Right cardiac atrium (tissue), 5 donors: ENCODE measurements around the gene USP37. TPM values are rescaled to one million over a fixed set of nuclear protein-coding genes. Genes with fewer than 3 reads are reported as not detected.

ENCODE experiments used
- ATAC-seq, 2 donors: fragments of 200-7000 bp; cut with Tn5 transposase; one replicate each; pipeline versions ENCODE4 v1.8.0 to v1.9.1; 2020; ENCODE audit warnings: moderate library complexity in 2 of 2, mild to moderate bottlenecking in 1 of 2
- DNase-seq, 3 donors: peaks; one replicate each; pipeline ENCODE4 v3.0.0-alpha.2; 2020
- H3K27ac ChIP-seq: one replicate; pipeline ENCODE4 v1.5.1; 2013; ENCODE audit warnings: mild to moderate bottlenecking, low read length, control low read depth, moderate library complexity
- H3K27me3 ChIP-seq: one replicate; pipeline ENCODE4 v1.6.1; 2013; ENCODE audit not compliant: control insufficient read depth, insufficient read depth
- H3K4me1 ChIP-seq: one replicate; pipeline ENCODE4 v1.6.1; 2013; ENCODE audit warnings: low read length; ENCODE audit not compliant: control insufficient read depth, insufficient read depth
- H3K4me3 ChIP-seq: one replicate; pipeline ENCODE4 v1.5.1; 2013; ENCODE audit warnings: low read length, control low read depth
- H3K9me3 ChIP-seq: one replicate; pipeline ENCODE4 v1.6.1; 2013; ENCODE audit warnings: low read length; ENCODE audit not compliant: control insufficient read depth
- WGBS: extraction: QIAGEN DNeasy Blood & Tissue Kit; methylation state at CpG from one replicate; pipeline ENCODE4 v1.1.7; 2013; 5-methylcytosine and 5-hydroxymethylcytosine counted together
- intact Hi-C, 4 donors: fragments of 100-400 bp; cut with DNase I; formaldehyde crosslinking; loops; one replicate each; pipeline versions ENCODE4 v1.11.0 to v1.14.0; 2022 to 2023
- polyA plus RNA-seq: library from polyadenylated mRNA; stranded (reverse); fragments of 200-250 nt; gene quantifications from one replicate; pipeline ENCODE4 v1.2.3, GENCODE V29; 2013
- total RNA-seq, 4 donors: library from RNA; stranded (reverse); fragmentation: NEBNext Ultra II Directional; extraction: Animal tissue kit (Norgen Biotek cat#: 25700); gene quantifications; one replicate each; pipeline ENCODE4 v1.2.1, GENCODE V29; 2021
- donor health status: healthy with polysubstance abuse.
- donor health status: DM: no; HTN: yes; CAD: no.
- donor health status: DM: no; HTN: no; CAD: no.
- donor health status: DM: no; HTN: yes; CAD: no; lungs with severe emphysema.
- donor health status: DM: yes; HTN: yes; CAD: no.

Gene USP37
- total and polyA plus RNA-seq, 5 donors = 1.7 to 9.9 (median 6.8) TPM

DNA sequence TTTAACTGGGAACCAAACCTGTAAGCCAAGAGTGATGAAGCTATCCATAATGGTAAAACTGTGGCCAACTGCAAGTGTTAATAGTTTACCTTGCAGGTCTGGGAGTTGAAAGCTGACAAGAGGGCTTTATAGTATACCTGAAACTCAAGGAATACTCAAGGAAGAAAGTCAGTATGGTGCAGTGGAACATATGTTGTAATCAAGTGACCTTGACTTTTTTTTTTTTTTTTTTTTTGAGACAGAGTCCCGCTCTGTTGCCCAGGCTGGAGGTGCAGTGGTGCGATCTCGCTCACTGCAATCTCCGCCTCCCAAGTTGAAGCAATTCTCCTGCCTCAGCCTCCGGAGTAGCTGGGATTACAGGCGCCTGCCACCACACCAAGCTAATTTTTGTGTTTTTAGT lies 121.6 kb downstream of the USP37 start:
- Histone ChIP-seq H3K4me1 (no peaks in the 10 kb centered on the region), H3K27me3 (no peaks in the 10 kb centered on the region), H3K9me3 (no peaks in the 10 kb centered on the region), H3K27ac (no peak overlapping the region), H3K4me3 (no peak overlapping the region)
- WGBS = 97% methylated on average over 6 of the region's 6 CpGs
- no peak for DNase-seq
- intact Hi-C loops = no loop called here
- ATAC-seq = no peak

GRCh38 chr2:218445602-218446001 lies 122.5 kb downstream of the USP37 start:
- no peaks in the 10 kb centered on the region for H3K4me1 ChIP-seq
- no peak overlapping the region for H3K4me3 ChIP-seq
- DNase-seq (no peak), ATAC-seq (no peak)
- H3K27me3 ChIP-seq = no peaks in the 10 kb centered on the region
- no peaks in the 10 kb centered on the region for H3K9me3 ChIP-seq
- intact Hi-C loops = no loop called here
- H3K27ac ChIP-seq = no peak overlapping the region

DNA sequence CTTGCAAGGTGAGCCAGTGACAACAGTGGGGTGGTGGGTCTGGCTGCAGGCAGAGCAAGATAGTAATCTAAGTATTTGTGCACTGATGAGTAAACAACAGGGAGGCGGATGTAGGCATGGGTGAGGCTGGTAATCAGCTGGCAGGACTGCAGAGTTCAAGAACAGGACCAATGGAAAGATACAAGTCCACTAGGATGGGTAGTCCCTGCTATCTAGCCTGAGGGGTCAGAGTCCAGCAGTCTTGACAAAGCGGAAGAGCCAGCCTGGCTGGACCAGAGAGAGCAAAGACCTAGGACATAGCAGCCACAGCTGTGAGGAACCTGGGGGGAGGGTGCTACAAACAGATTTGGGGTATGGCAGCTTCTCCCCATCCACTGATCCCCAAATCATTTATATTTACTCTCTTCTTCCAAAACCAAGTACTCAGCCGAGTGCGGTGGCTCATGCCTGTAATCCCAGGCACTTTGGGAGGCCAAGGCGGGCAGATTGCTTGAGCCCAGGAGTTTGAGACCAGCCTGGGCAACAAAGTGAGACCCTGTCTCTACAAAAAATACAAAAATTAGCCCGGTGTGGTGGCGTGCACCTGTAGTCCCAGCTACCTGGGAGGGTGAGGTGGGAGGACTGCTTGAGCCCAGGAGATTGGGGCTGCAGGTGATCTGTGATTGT lies 123.3 kb downstream of the USP37 start:
- Histone ChIP-seq H3K9me3 (no peaks in the 10 kb centered on the region), H3K27ac (no peak overlapping the region), H3K4me3 (no peak overlapping the region), H3K27me3 (no peaks in the 10 kb centered on the region), H3K4me1 (no peaks in the 10 kb centered on the region)
- intact Hi-C loops = no loop called here
- peak in 1 of 2 donors; percentile 71 for ATAC-seq
- WGBS = 97% methylated on average over 7 of the region's 7 CpGs
- no peak for DNase-seq

GRCh38 chr2:218438596-218438995 lies 129.6 kb downstream of the USP37 start:
- WGBS = 45% methylated on average over 4 of the region's 4 CpGs
- no peak overlapping the region for H3K4me3 ChIP-seq
- ATAC-seq (peak; percentile 56 to 63), DNase-seq (peak in 2 of 3 donors; percentile 74 to 80)
- H3K27me3 ChIP-seq = no peaks in the 10 kb centered on the region
- intact Hi-C loops = no loop called here
- H3K27ac ChIP-seq = no peak overlapping the region
- H3K9me3 ChIP-seq = no peaks in the 10 kb centered on the region
- H3K4me1 ChIP-seq = no peaks in the 10 kb centered on the region

- DNase-seq = no peak
- Histone ChIP-seq H3K27me3 (no peaks in the 10 kb centered on the region), H3K27ac (no peak overlapping the region), H3K4me1 (no peaks in the 10 kb centered on the region), H3K4me3 (no peak overlapping the region), H3K9me3 (no peaks in the 10 kb centered on the region)
- 91% methylated on average over 1 of the region's 1 CpG for WGBS
- peak in 1 of 2 donors; percentile 14 for ATAC-seq
- intact Hi-C loops = no loop called here
Observed at GRCh38 chr2:218437969-218438368, 130.2 kb downstream of the USP37 start.

- DNase-seq (no peak), ATAC-seq (no peak)
- Histone ChIP-seq H3K4me1 (no peaks in the 10 kb centered on the region), H3K27me3 (no peaks in the 10 kb centered on the region), H3K9me3 (no peaks in the 10 kb centered on the region), H3K27ac (no peak overlapping the region), H3K4me3 (no peak overlapping the region)
- 96% methylated on average over 5 of the region's 5 CpGs for WGBS
- intact Hi-C loops = no loop called here
Observed at GRCh38 chr2:218436992-218437391, 131.2 kb downstream of the USP37 start.

DNA sequence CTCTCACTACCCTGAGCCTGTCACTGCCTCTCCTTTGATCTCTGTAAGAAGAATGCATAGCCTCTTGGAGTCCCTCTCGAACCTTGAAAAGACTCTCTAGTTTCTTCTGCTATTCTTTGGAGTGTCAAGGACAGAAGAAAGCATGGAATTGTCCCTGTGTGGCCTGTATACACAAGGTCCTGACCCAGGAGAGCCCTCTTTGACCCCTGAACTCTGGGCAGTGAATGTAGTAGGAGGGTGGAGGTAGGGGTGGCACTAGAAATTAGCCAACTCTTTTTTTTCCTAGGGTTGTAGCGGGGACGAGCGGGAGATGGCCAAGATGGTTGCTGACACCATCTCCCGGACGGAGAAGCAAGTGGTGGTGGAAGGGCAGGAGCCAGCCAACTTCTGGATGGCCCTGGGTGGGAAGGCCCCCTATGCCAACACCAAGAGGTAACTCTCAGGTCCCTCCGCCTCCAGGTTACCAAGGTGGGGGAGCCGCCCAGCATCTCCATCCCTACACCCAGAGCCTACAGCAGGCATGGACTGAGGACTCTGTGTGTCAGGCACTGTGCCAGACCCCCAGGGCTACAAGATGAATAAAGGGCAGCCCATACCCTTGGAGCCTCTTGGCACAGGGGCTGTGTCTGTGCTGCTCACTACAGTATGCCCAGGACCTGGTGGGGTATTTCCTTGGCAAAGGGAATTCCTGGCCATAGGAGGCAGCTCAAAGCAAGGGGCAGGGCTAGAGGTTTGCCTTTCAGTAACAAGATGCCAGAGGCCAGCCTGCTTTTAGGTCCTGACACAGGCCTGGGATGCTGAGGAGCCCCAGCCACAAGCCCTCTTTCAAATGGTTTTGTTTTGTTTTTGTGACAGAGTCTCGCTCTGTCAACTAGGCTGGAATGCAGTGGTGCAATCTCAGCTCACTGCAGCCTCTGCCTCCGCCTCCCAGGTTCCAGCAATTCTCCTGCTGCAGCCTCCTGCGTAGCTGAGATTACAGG lies 132.9 kb downstream of the USP37 start:
- no peaks in the 10 kb centered on the region for H3K9me3 ChIP-seq
- no peaks in the 10 kb centered on the region for H3K27me3 ChIP-seq
- no peak overlapping the region for H3K27ac ChIP-seq
- no peak overlapping the region for H3K4me3 ChIP-seq
- DNase-seq (no peak), ATAC-seq (no peak)
- intact Hi-C loops = no loop called here
- WGBS = 92% methylated on average over 11 of the region's 11 CpGs
- H3K4me1 ChIP-seq = no peaks in the 10 kb centered on the region

- Histone ChIP-seq H3K4me1 (no peaks in the 10 kb centered on the region), H3K27me3 (no peaks in the 10 kb centered on the region), H3K27ac (no peak overlapping the region), H3K4me3 (no peak overlapping the region), H3K9me3 (no peaks in the 10 kb centered on the region)
- 93% methylated on average over 9 of the region's 9 CpGs for WGBS
- no peak for ATAC-seq
- intact Hi-C loops = no loop called here
- no peak for DNase-seq
Observed at GRCh38 chr2:218434456-218434855, 133.7 kb downstream of the USP37 start.

GRCh38 chr2:218432676-218433365 lies 135.3 kb downstream of the USP37 start:
- H3K27me3 ChIP-seq = no peaks in the 10 kb centered on the region
- ATAC-seq (no peak), DNase-seq (no peak)
- no peaks in the 10 kb centered on the region for H3K4me1 ChIP-seq
- intact Hi-C loops = no loop called here
- no peaks in the 10 kb centered on the region for H3K9me3 ChIP-seq
- 90% methylated on average over 8 of the region's 8 CpGs for WGBS
- no peak overlapping the region for H3K27ac ChIP-seq
- H3K4me3 ChIP-seq = no peak overlapping the region

DNA sequence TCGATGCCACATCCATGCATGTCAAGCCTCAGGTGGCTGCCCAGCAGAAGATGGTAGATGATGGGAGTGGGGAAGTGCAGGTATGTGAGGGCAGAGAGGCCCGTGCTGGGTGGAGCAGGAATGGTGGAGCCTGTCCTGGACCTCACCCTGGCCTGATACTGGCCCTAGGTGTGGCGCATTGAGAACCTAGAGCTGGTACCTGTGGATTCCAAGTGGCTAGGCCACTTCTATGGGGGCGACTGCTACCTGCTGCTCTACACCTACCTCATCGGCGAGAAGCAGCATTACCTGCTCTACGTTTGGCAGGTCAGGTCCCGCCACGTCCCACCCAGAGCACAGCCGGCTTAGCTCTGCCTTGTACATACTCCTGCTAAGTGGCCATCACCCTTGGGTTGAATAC lies 136.3 kb downstream of the USP37 start:
- Histone ChIP-seq H3K4me3 (no peak overlapping the region), H3K27me3 (no peaks in the 10 kb centered on the region), H3K4me1 (no peaks in the 10 kb centered on the region), H3K9me3 (no peaks in the 10 kb centered on the region), H3K27ac (no peak overlapping the region)
- WGBS = 78% methylated on average over 10 of the region's 10 CpGs
- intact Hi-C loops = no loop called here
- ATAC-seq (no peak), DNase-seq (no peak)

DNA sequence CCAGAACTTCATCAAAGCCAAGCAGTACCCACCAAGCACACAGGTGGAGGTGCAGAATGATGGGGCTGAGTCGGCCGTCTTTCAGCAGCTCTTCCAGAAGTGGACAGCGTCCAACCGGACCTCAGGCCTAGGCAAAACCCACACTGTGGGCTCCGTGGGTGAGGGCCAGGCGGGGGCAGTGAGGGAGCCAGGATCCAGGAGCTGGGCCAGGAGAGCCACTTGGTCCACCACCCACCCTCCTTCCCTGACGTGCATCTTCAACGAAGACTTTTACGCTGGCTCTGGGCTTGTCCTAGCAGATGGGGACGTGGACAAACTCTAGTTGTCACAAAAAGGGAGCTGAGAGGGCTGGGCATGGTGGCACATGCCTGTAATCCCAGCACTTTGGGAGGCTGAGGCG lies 137.4 kb downstream of the USP37 start:
- Histone ChIP-seq H3K27me3 (no peaks in the 10 kb centered on the region), H3K27ac (no peak overlapping the region), H3K4me3 (no peak overlapping the region), H3K4me1 (no peaks in the 10 kb centered on the region), H3K9me3 (no peaks in the 10 kb centered on the region)
- 91% methylated on average over 11 of the region's 11 CpGs for WGBS
- intact Hi-C loops = no loop called here
- DNase-seq (no peak), ATAC-seq (no peak)
